Ovary (tissue), 10 donors: ENCODE results near the gene LCTL. TPM values are rescaled to one million over a fixed set of nuclear protein-coding genes. Genes with fewer than 3 reads are reported as not detected.

ENCODE experiments used
- DNase-seq, 5 donors: peaks; one replicate each; pipeline ENCODE4 v3.0.0-alpha.2; 2019 to 2020
- H3K27ac ChIP-seq, 2 donors: fragments of 200-600 bp; one replicate each; pipeline versions ENCODE4 v1.5.1 to v1.8.0; 2019 to 2022
- H3K27me3 ChIP-seq: fragments of 200-600 bp; one replicate; pipeline ENCODE4 v1.8.0; 2022
- H3K36me3 ChIP-seq: fragments of 200-600 bp; sonication (generic); one replicate; pipeline ENCODE4 v1.5.1; 2019
- H3K4me1 ChIP-seq: one replicate; pipeline ENCODE4 v1.8.1; 2013; ENCODE audit warnings: mild to moderate bottlenecking, moderate library complexity; ENCODE audit not compliant: insufficient read depth
- H3K4me3 ChIP-seq: fragments of 200-600 bp; sonication (generic); one replicate; pipeline ENCODE4 v1.5.1; 2017
- H3K9me3 ChIP-seq, 2 donors: fragments of 200-600 bp in 1 of 2; sonication (generic) in 1 of 2; one replicate each; pipeline versions ENCODE4 v1.5.1 to v1.8.1; 2013 to 2019; ENCODE audit warnings: mild to moderate bottlenecking in 1 of 2, moderate library complexity in 1 of 2
- CTCF ChIP-seq, 3 donors: fragments of 450-650 bp in 2 of 3; fragments of 200-600 bp in 1 of 3; IDR thresholded peaks; one replicate each; pipeline versions ENCODE4 v1.5.1 to v1.8.0; 2016 to 2022; ENCODE audit warnings: antibody characterized with exemption in 3 of 3, mild to moderate bottlenecking in 1 of 3
- EP300 ChIP-seq: sonication (generic); formaldehyde crosslinking; IDR thresholded peaks from one replicate; pipeline ENCODE4 v1.6.1; 2017; ENCODE audit warnings: antibody characterized with exemption
- POLR2A ChIP-seq: fragments of 450-650 bp; IDR thresholded peaks from one replicate; pipeline ENCODE4 v1.6.1; 2017; ENCODE audit warnings: antibody characterized with exemption, mild to moderate bottlenecking, moderate library complexity
- WGBS, 3 donors: extraction: QIAGEN DNeasy Blood & Tissue Kit in 1 of 3; methylation state at CpG; one replicate each; pipeline versions ENCODE4 v1.1.5 to v1.1.7; 2013 to 2017; 5-methylcytosine and 5-hydroxymethylcytosine counted together
- intact Hi-C, 4 donors: fragments of 100-400 bp; cut with DNase I; formaldehyde crosslinking; loops; one replicate each; pipeline versions ENCODE4 v1.11.0 to v1.15.1; 2022 to 2023
- long read RNA-seq, 3 donors: library from polyadenylated mRNA in 2 of 3; unstranded in 2 of 3; transcript quantifications; one replicate each; pipeline ENCODE4 v2.0.0 and lab custom pipeline, GENCODE V29; 2021 to 2026
- polyA plus RNA-seq, 2 donors: library from polyadenylated mRNA; stranded (reverse); fragments of 200-250 nt in 1 of 2; fragments of 350-450 nt in 1 of 2; fragmentation: Illumina TruSeq in 1 of 2; extraction: RNeasy Lipid Tissue Mini Kit (QIAGEN cat#74804) in 1 of 2; gene quantifications; one replicate each; pipeline ENCODE4 v1.2.3, GENCODE V29; 2013 to 2014
- total RNA-seq, 7 donors: library from RNA; depleted of rRNA in 2 of 7; stranded (reverse); fragments of >200 nt in 2 of 7; fragmentation: NEBNext Ultra II Directional in 3 of 7; extraction: Animal tissue kit (Norgen Biotek cat#: 25700) in 3 of 7; gene quantifications; one replicate each; pipeline versions ENCODE4 v1.1.0 to v1.2.4, GENCODE V29; 2016 to 2023
- donor health status: DM: no; HTN: no; CAD: no; lungs with moderate emphysema.
- donor health status: DM: no; HTN: no; CAD: no.
- donor health status: Bipolar disorder and iron deficiency.
- donor health status: DM: yes; HTN: yes; CAD: no.
- donor health status: DM: no; HTN: no; CAD: no.
- donor health status: DM: yes; HTN: yes; CAD: no.

LCTL gene
- total RNA-seq (not detected), polyA plus RNA-seq (under 1 TPM in 1 of 2 donors, not detected in 1; 0.23 TPM)
- long read RNA-seq, donor 1, partial matches to known transcripts: 0 of 1 reads
- long read RNA-seq, donor 1, other reads (novel, unspliced or antisense): 1 of 1 reads
- long read RNA-seq, donor 2: 0 reads
- long read RNA-seq, donor 3: 0 reads

GRCh38 chr15:66565741-66566144, at the start of gene LCTL:
Gene LCTL (minus strand): TSS chr15:66565998. CDS start chr15:66565365, 633 bp downstream.
- no peaks in the 10 kb centered on the region for H3K27me3 ChIP-seq
- intact Hi-C loops: no loop called here
- WGBS, 3 donors: 33 to 43% (median 42%) methylated on average over 14 of the region's 14 CpGs
- no peaks in the 10 kb centered on the region for H3K9me3 ChIP-seq
- DNase-seq: no peak
- TF ChIP-seq CTCF (IDR thresholded peaks at IDR 0.05) (no peak), POLR2A (no peak), EP300 (no peak)
- H3K27ac ChIP-seq: no peak within 1 kb of the TSS
- peaks cover 2% of the 10 kb centered on the region for H3K4me1 ChIP-seq
- H3K4me3 ChIP-seq: no peak within 1 kb of the TSS
- no peaks in the 10 kb centered on the region for H3K36me3 ChIP-seq

GRCh38 chr15:66614951-66615760, 49.4 kb upstream of the LCTL start:
- no peak for DNase-seq
- no peak overlapping the region for H3K4me3 ChIP-seq
- H3K27me3 ChIP-seq: no peaks in the 10 kb centered on the region
- intact Hi-C loops: loop anchor here in 3 of 4 donors (5.0 to 10.0 kb wide), 3 partner anchors 90 to 237 kb away; partner anchors contain the start of gene SMAD6 (in 1 of the 3)
- 67 to 75% (median 70%) methylated on average over 8 of the region's 8 CpGs for WGBS, 3 donors
- no peak for TF ChIP-seq POLR2A
- TF ChIP-seq EP300: no peak
- TF ChIP-seq CTCF (IDR thresholded peaks at IDR 0.05): no peak
- H3K4me1 ChIP-seq: peaks cover 3% of the 10 kb centered on the region
- no peak overlapping the region for H3K27ac ChIP-seq
- H3K36me3 ChIP-seq: no peaks in the 10 kb centered on the region
- H3K9me3 ChIP-seq: no peaks in the 10 kb centered on the region

GRCh38 chr15:66614456-66614855, 48.7 kb upstream of the LCTL start:
- Histone ChIP-seq H3K4me1 (peaks cover 3% of the 10 kb centered on the region), H3K4me3 (no peak overlapping the region), H3K36me3 (no peaks in the 10 kb centered on the region), H3K9me3 (no peaks in the 10 kb centered on the region), H3K27ac (no peak overlapping the region), H3K27me3 (no peaks in the 10 kb centered on the region)
- intact Hi-C loops: loop anchor here in 1 of 4 donors (5.0 to 10.0 kb wide), 2 partner anchors 90 to 158 kb away; partner anchors contain the start of gene SMAD6
- TF ChIP-seq POLR2A: no peak
- no peak for TF ChIP-seq CTCF (IDR thresholded peaks at IDR 0.05)
- TF ChIP-seq EP300: no peak
- 92 to 95% (median 92%) methylated on average over 5 of the region's 5 CpGs for WGBS, 3 donors
- no peak for DNase-seq

GRCh38 chr15:66613743-66614142, 47.9 kb upstream of the LCTL start:
- DNase-seq: no peak
- intact Hi-C loops: loop anchor here in 1 of 4 donors (5.0 to 10.0 kb wide), 2 partner anchors 91 to 159 kb away; partner anchors contain the start of gene SMAD6
- no peaks in the 10 kb centered on the region for H3K9me3 ChIP-seq
- H3K4me1 ChIP-seq: no peaks in the 10 kb centered on the region
- no peaks in the 10 kb centered on the region for H3K27me3 ChIP-seq
- no peaks in the 10 kb centered on the region for H3K36me3 ChIP-seq
- TF ChIP-seq CTCF (IDR thresholded peaks at IDR 0.05) (no peak), EP300 (no peak), POLR2A (no peak)
- no peak overlapping the region for H3K27ac ChIP-seq
- H3K4me3 ChIP-seq: no peak overlapping the region
- WGBS, 3 donors: 86 to 91% (median 91%) methylated on average over 3 of the region's 3 CpGs
